Measurements from ENCODE around the gene CCHCR1.

GRCh38 chr6:31178143-31179041, 20.8 kb upstream of the CCHCR1 start:
- TF ChIP-seq CTCF (IDR thresholded peaks at IDR 0.05; ENCODE audit: control extremely low read depth in 1 of 3, insufficient read depth in 1 of 3, low read depth in 1 of 3, low read length in 3 of 3) = no peak
- TF ChIP-seq SIN3A (conservative IDR thresholded peaks at IDR 0.05 in 1 of 2, IDR thresholded peaks at IDR 0.05 in 1 of 2; ENCODE audit: low read depth in 1 of 2, low read length in 2 of 2) = no peak
- no peak for TF ChIP-seq EZH2 (IDR thresholded peaks at IDR 0.05; ENCODE audit: low read depth, low read length, severe bottlenecking)
- no peak for TF ChIP-seq ATF2 (IDR thresholded peaks at IDR 0.05; ENCODE audit: low read length)
- no peak for TF ChIP-seq EP300 (IDR thresholded peaks at IDR 0.05; ENCODE audit: borderline replicate concordance in 1 of 2, low read depth in 2 of 2, low read length in 2 of 2)
